ENCODE results near the gene ZNF428. TPM values are rescaled to one million over a fixed set of nuclear protein-coding genes. Genes with fewer than 3 reads are reported as not detected.

The ZNF428 gene
- total and polyA plus RNA-seq, 2 experiments from 2014 or later = 21.1 to 23.9 TPM

DNA sequence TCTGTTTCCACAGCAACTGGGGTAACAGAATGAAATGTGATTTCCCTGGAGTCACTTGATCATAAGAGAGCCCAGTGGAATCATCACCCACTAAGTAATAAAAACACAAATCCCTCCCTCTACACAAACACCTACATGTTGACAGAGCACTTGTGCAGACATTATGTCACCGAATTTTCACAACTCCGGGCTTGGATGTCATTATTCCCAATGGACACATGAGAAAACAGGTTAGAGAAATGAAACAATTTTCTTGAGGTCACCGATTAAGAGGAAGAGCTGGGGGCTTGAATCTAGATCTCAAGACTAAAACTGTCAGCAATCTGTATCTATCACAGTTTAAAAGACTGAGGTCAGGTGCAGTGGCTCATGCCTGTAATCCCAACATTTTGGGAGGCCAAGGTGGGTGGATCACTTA, 47.2 kb downstream of the ZNF428 start (continued):
- TF ChIP-seq, protein P1, sequence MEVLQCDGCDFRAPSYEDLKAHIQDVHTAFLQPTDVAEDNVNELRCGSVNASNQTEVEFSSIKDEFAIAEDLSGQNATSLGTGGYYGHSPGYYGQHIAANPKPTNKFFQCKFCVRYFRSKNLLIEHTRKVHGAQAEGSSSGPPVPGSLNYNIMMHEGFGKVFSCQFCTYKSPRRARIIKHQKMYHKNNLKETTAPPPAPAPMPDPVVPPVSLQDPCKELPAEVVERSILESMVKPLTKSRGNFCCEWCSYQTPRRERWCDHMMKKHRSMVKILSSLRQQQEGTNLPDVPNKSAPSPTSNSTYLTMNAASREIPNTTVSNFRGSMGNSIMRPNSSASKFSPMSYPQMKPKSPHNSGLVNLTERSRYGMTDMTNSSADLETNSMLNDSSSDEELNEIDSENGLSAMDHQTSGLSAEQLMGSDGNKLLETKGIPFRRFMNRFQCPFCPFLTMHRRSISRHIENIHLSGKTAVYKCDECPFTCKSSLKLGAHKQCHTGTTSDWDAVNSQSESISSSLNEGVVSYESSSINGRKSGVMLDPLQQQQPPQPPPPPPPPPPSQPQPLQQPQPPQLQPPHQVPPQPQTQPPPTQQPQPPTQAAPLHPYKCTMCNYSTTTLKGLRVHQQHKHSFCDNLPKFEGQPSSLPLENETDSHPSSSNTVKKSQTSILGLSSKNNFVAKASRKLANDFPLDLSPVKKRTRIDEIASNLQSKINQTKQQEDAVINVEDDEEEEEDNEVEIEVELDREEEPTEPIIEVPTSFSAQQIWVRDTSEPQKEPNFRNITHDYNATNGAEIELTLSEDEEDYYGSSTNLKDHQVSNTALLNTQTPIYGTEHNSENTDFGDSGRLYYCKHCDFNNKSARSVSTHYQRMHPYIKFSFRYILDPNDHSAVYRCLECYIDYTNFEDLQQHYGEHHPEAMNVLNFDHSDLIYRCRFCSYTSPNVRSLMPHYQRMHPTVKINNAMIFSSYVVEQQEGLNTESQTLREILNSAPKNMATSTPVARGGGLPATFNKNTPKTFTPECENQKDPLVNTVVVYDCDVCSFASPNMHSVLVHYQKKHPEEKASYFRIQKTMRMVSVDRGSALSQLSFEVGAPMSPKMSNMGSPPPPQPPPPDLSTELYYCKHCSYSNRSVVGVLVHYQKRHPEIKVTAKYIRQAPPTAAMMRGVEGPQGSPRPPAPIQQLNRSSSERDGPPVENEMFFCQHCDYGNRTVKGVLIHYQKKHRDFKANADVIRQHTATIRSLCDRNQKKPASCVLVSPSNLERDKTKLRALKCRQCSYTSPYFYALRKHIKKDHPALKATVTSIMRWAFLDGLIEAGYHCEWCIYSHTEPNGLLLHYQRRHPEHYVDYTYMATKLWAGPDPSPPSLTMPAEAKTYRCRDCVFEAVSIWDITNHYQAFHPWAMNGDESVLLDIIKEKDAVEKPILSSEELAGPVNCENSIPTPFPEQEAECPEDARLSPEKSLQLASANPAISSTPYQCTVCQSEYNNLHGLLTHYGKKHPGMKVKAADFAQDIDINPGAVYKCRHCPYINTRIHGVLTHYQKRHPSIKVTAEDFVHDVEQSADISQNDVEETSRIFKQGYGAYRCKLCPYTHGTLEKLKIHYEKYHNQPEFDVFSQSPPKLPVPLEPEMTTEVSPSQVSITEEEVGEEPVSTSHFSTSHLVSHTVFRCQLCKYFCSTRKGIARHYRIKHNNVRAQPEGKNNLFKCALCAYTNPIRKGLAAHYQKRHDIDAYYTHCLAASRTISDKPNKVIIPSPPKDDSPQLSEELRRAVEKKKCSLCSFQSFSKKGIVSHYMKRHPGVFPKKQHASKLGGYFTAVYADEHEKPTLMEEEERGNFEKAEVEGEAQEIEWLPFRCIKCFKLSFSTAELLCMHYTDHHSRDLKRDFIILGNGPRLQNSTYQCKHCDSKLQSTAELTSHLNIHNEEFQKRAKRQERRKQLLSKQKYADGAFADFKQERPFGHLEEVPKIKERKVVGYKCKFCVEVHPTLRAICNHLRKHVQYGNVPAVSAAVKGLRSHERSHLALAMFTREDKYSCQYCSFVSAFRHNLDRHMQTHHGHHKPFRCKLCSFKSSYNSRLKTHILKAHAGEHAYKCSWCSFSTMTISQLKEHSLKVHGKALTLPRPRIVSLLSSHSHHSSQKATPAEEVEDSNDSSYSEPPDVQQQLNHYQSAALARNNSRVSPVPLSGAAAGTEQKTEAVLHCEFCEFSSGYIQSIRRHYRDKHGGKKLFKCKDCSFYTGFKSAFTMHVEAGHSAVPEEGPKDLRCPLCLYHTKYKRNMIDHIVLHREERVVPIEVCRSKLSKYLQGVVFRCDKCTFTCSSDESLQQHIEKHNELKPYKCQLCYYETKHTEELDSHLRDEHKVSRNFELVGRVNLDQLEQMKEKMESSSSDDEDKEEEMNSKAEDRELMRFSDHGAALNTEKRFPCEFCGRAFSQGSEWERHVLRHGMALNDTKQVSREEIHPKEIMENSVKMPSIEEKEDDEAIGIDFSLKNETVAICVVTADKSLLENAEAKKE (CRISPR knock-in tag; IDR thresholded peaks at IDR 0.05) = no peak
- TF ChIP-seq REST (IDR thresholded peaks at IDR 0.05; ENCODE audit: unreplicated experiment) (no peak), POLR2AphosphoS5 (IDR thresholded peaks at IDR 0.05; ENCODE audit: low read depth) (no peak), ETS1 (IDR thresholded peaks at IDR 0.05) (no peak), EZH2 (IDR thresholded peaks at IDR 0.05; ENCODE audit: low read depth, unreplicated experiment) (no peak)
- TF ChIP-seq, protein P2, sequence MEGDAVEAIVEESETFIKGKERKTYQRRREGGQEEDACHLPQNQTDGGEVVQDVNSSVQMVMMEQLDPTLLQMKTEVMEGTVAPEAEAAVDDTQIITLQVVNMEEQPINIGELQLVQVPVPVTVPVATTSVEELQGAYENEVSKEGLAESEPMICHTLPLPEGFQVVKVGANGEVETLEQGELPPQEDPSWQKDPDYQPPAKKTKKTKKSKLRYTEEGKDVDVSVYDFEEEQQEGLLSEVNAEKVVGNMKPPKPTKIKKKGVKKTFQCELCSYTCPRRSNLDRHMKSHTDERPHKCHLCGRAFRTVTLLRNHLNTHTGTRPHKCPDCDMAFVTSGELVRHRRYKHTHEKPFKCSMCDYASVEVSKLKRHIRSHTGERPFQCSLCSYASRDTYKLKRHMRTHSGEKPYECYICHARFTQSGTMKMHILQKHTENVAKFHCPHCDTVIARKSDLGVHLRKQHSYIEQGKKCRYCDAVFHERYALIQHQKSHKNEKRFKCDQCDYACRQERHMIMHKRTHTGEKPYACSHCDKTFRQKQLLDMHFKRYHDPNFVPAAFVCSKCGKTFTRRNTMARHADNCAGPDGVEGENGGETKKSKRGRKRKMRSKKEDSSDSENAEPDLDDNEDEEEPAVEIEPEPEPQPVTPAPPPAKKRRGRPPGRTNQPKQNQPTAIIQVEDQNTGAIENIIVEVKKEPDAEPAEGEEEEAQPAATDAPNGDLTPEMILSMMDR (conservative IDR thresholded peaks at IDR 0.05; ENCODE audit: low read depth in 2 of 2) = no peak
